ENCODE data around the gene ZSCAN22.

- no peak for TF ChIP-seq POLR2A (IDR thresholded peaks at IDR 0.05; ENCODE audit: low read length)
- TF ChIP-seq GATA1 (IDR thresholded peaks at IDR 0.05; ENCODE audit: low read depth, low read length) = no peak
Observed at GRCh38 chr19:58311345-58311865, 15.4 kb upstream of the ZSCAN22 start.

All from erythroblast (primary cell).